DOHH2 (cell line): ENCODE data around the gene CDX1.

Source experiments
- EZH2phosphoT487 ChIP-seq: fragments of 200-600 bp; sonication (generic); IDR thresholded peaks from 2 replicates; pipeline ENCODE4 v1.6.1; 2017; ENCODE audit warnings: borderline replicate concordance, mild to moderate bottlenecking, antibody characterized with exemption, low read length, moderate library complexity, mixed read lengths
- TF ChIP-seq, protein P1 (sequence below): fragments of 200-600 bp; sonication (generic); IDR thresholded peaks from one replicate; pipeline ENCODE4 v1.5.1; 2014; ENCODE audit warnings: antibody characterized with exemption, mild to moderate bottlenecking, low read depth, low read length; ENCODE audit not compliant: poor library complexity, severe bottlenecking

DNA sequence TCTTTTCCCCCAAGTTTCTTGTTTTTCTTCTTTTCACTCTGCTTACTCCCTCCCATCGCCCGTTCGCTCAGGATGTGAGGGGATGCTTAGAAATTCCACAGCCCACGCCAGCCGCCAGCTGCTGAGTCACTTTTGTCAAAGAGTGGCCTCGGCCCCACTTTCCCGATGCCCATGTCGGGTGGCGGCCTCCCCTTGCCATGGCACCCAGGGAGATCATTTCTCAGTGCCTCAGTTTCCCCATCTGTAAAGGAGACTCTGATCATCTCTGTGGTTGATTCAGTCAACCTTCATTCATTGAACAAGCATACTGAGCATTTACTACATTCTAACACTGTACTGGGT lies 10.6 kb upstream of the CDX1 start:
- peak; percentile 86; the same call in 1 of the 2 replicates for TF ChIP-seq EZH2phosphoT487
- TF ChIP-seq, protein P1, sequence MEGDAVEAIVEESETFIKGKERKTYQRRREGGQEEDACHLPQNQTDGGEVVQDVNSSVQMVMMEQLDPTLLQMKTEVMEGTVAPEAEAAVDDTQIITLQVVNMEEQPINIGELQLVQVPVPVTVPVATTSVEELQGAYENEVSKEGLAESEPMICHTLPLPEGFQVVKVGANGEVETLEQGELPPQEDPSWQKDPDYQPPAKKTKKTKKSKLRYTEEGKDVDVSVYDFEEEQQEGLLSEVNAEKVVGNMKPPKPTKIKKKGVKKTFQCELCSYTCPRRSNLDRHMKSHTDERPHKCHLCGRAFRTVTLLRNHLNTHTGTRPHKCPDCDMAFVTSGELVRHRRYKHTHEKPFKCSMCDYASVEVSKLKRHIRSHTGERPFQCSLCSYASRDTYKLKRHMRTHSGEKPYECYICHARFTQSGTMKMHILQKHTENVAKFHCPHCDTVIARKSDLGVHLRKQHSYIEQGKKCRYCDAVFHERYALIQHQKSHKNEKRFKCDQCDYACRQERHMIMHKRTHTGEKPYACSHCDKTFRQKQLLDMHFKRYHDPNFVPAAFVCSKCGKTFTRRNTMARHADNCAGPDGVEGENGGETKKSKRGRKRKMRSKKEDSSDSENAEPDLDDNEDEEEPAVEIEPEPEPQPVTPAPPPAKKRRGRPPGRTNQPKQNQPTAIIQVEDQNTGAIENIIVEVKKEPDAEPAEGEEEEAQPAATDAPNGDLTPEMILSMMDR, result no peak
